PC-3 (cell line): ENCODE results near the gene UGCG.

Experiments
- EZH2 ChIP-seq: fragments of 300-600 bp; sonication (generic); IDR thresholded peaks from one replicate; pipeline ENCODE4 v1.6.1; 2017; ENCODE audit warnings: antibody characterized with exemption, mild to moderate bottlenecking, low read length; ENCODE audit not compliant: unreplicated experiment
- TF ChIP-seq, protein P1 (sequence below): fragments of 300-600 bp; sonication (generic); conservative IDR thresholded peaks from 2 replicates; pipeline ENCODE4 v1.5.1; 2017; ENCODE audit warnings: antibody characterized with exemption, low read depth, mild to moderate bottlenecking, low read length

DNA sequence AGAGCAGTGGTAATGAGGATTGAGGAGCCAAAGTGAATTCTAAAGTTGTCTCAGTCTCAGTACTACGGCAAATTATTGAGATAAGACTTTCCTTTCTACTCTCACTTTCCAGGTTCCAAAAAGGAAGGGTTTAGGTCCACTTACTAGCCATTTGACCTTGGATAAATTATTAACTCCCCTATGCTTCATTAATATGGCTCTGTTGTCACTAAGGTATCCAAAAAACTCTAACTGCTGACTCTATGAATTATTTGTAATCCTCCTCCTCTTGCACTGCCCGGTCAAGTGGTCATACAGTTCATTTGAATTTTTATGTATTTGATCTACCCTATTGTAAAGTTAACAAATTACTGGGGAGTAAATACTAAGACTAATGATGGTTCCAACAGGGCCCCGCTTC is 17.7 kb upstream of the UGCG start:
- TF ChIP-seq, protein P1, sequence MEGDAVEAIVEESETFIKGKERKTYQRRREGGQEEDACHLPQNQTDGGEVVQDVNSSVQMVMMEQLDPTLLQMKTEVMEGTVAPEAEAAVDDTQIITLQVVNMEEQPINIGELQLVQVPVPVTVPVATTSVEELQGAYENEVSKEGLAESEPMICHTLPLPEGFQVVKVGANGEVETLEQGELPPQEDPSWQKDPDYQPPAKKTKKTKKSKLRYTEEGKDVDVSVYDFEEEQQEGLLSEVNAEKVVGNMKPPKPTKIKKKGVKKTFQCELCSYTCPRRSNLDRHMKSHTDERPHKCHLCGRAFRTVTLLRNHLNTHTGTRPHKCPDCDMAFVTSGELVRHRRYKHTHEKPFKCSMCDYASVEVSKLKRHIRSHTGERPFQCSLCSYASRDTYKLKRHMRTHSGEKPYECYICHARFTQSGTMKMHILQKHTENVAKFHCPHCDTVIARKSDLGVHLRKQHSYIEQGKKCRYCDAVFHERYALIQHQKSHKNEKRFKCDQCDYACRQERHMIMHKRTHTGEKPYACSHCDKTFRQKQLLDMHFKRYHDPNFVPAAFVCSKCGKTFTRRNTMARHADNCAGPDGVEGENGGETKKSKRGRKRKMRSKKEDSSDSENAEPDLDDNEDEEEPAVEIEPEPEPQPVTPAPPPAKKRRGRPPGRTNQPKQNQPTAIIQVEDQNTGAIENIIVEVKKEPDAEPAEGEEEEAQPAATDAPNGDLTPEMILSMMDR: no peak
- TF ChIP-seq EZH2: no peak
